Fibroblast of lung (primary cell): ENCODE results near the gene NCOA7. TPM values are rescaled to one million over a fixed set of nuclear protein-coding genes. Genes with fewer than 3 reads are reported as not detected.

Source experiments
- DNase-seq, 2 donors: peaks; one replicate each; pipeline versions ENCODE4 v3.0.0 to v3.0.0-alpha.2; 2010; ENCODE audit warnings: low read depth in 2 of 2
- H2AFZ ChIP-seq: 2 replicates; pipeline ENCODE4 v1.5.1; 2012; ENCODE audit warnings: low read length, control low read depth, inconsistent platforms
- H3K27ac ChIP-seq: 2 replicates; pipeline ENCODE4 v1.5.1; 2011; ENCODE audit warnings: low read length, control low read depth; ENCODE audit not compliant: insufficient read depth
- H3K27me3 ChIP-seq: 2 replicates; pipeline ENCODE4 v1.5.1; 2011; ENCODE audit warnings: mild to moderate bottlenecking, low read length; ENCODE audit not compliant: control insufficient read depth, insufficient read depth
- H3K36me3 ChIP-seq: 2 replicates; pipeline ENCODE4 v1.5.1; 2011; ENCODE audit warnings: low read length; ENCODE audit not compliant: control insufficient read depth, insufficient read depth
- H3K4me1 ChIP-seq: 2 replicates; pipeline ENCODE4 v1.5.1; 2011; ENCODE audit warnings: low read length; ENCODE audit not compliant: control insufficient read depth, insufficient read depth; ENCODE audit errors: extremely low read depth
- H3K4me2 ChIP-seq: 2 replicates; pipeline ENCODE4 v1.5.1; 2011; ENCODE audit warnings: low read length, control low read depth; ENCODE audit not compliant: insufficient read depth; ENCODE audit errors: extremely low read depth
- H3K4me3 ChIP-seq, 4 experiments: fragments of 200-600 bp in 1 of 4; sonication (generic) in 1 of 4; replicated peaks in 1 of 4; 2 replicates each; pipeline ENCODE4 v1.5.1; 2011 to 2016; ENCODE audit warnings: low read length in 4 of 4, low read depth in 3 of 4, mild to moderate bottlenecking in 3 of 4, control low read depth in 2 of 4, inconsistent platforms in 1 of 4, mixed read lengths in 1 of 4; ENCODE audit not compliant: insufficient read depth in 1 of 4; ENCODE audit errors: control extremely low read depth in 1 of 4
- H3K79me2 ChIP-seq: 2 replicates; pipeline ENCODE4 v1.5.1; 2012; ENCODE audit warnings: mild to moderate bottlenecking, low read length, inconsistent platforms; ENCODE audit not compliant: control insufficient read depth, insufficient read depth
- H3K9ac ChIP-seq: 2 replicates; pipeline ENCODE4 v1.5.1; 2011; ENCODE audit warnings: mild to moderate bottlenecking, low read length, control low read depth; ENCODE audit not compliant: insufficient read depth
- H3K9me3 ChIP-seq: 2 replicates; pipeline ENCODE4 v1.5.1; 2012; ENCODE audit warnings: low read depth, low read length; ENCODE audit not compliant: control insufficient read depth, insufficient read depth
- H4K20me1 ChIP-seq: 2 replicates; pipeline ENCODE4 v1.5.1; 2011; ENCODE audit warnings: low read length; ENCODE audit not compliant: control insufficient read depth, insufficient read depth; ENCODE audit errors: extremely low read depth
- CTCF ChIP-seq, 2 donors: IDR thresholded peaks in 1 of 2; conservative IDR thresholded peaks in 1 of 2; 1 replicate in 1 of 2; 2 replicates in 1 of 2; pipeline ENCODE4 v1.5.1; 2011 to 2012; ENCODE audit warnings: low read length in 2 of 2, control low read depth in 1 of 2, inconsistent platforms in 1 of 2, low read depth in 1 of 2, mild to moderate bottlenecking in 1 of 2
- EZH2 ChIP-seq: IDR thresholded peaks from 2 replicates; pipeline ENCODE4 v1.5.1; 2012; ENCODE audit warnings: low read length, control low read depth, mild to moderate bottlenecking; ENCODE audit errors: missing control alignments
- polyA plus RNA-seq, 2 donors: library from polyadenylated mRNA; depleted of rRNA in 1 of 2; stranded (reverse) in 1 of 2; unstranded in 1 of 2; fragments of >200 nt; gene quantifications; 2 replicates each; pipeline ENCODE4 v1.2.1, GENCODE V29; 2011 to 2012; ENCODE audit warnings: missing spikeins in 1 of 2
- total RNA-seq: library from RNA; depleted of rRNA; stranded (reverse); fragments of >200 nt; gene quantifications from 2 replicates; pipeline ENCODE4 v1.2.1, GENCODE V29; 2014

NCOA7 gene
- total and polyA plus RNA-seq, 2 donors (not counting 1 experiment from before 2014, with no cell fraction given), result 13.7 to 49.9 TPM

- H3K4me1 ChIP-seq, result peaks cover 3% of the 10 kb centered on the region
- H3K4me3 ChIP-seq, result no peak overlapping the region
- DNase-seq, result no peak
- H3K9me3 ChIP-seq, result no peaks in the 10 kb centered on the region
- no peak overlapping the region for H3K4me2 ChIP-seq
- H3K9ac ChIP-seq, result no peak overlapping the region
- H4K20me1 ChIP-seq, result no peaks in the 10 kb centered on the region
- no peaks in the 10 kb centered on the region for H3K27me3 ChIP-seq
- peak overlapping the region; percentile 51 for H3K27ac ChIP-seq
- H2AFZ ChIP-seq, result no peak overlapping the region
- no peaks in the 10 kb centered on the region for H3K79me2 ChIP-seq
- no peaks in the 10 kb centered on the region for H3K36me3 ChIP-seq
- no peak for TF ChIP-seq CTCF (conservative IDR thresholded peaks at IDR 0.05 in 1 of 2, IDR thresholded peaks at IDR 0.05 in 1 of 2; ENCODE audit: low read depth in 1 of 2, low read length in 2 of 2)
- no peak for TF ChIP-seq EZH2
Observed at GRCh38 chr6:125919618-125920017, 128.9 kb downstream of the NCOA7 start.

- Histone ChIP-seq H4K20me1 (no peaks in the 10 kb centered on the region), H2AFZ (no peak overlapping the region), H3K9me3 (no peaks in the 10 kb centered on the region), H3K27me3 (no peaks in the 10 kb centered on the region), H3K4me2 (no peak overlapping the region), H3K4me3 (no peak overlapping the region), H3K79me2 (no peaks in the 10 kb centered on the region), H3K9ac (no peak overlapping the region), H3K27ac (no peak overlapping the region), H3K4me1 (peaks cover 3% of the 10 kb centered on the region), H3K36me3 (no peaks in the 10 kb centered on the region)
- no peak for DNase-seq
- TF ChIP-seq CTCF (conservative IDR thresholded peaks at IDR 0.05 in 1 of 2, IDR thresholded peaks at IDR 0.05 in 1 of 2; ENCODE audit: low read depth in 1 of 2, low read length in 2 of 2), result no peak
Observed at GRCh38 chr6:125922322-125922860, 131.6 kb downstream of the NCOA7 start.

- DNase-seq, result no peak
Observed at GRCh38 chr6:125923366-125923877, 132.7 kb downstream of the NCOA7 start.

More at GRCh38 chr6:125923366-125923877, 132.7 kb downstream of the NCOA7 start:
- no peak overlapping the region for H2AFZ ChIP-seq
- no peak overlapping the region for H3K27ac ChIP-seq
- no peak overlapping the region for H3K4me3 ChIP-seq
- H3K27me3 ChIP-seq, result no peaks in the 10 kb centered on the region
- H3K9ac ChIP-seq, result no peak overlapping the region
- no peaks in the 10 kb centered on the region for H4K20me1 ChIP-seq
- peaks cover 3% of the 10 kb centered on the region for H3K4me1 ChIP-seq
- no peak overlapping the region for H3K4me2 ChIP-seq
- no peaks in the 10 kb centered on the region for H3K36me3 ChIP-seq
- no peaks in the 10 kb centered on the region for H3K79me2 ChIP-seq
- no peaks in the 10 kb centered on the region for H3K9me3 ChIP-seq
- TF ChIP-seq CTCF (conservative IDR thresholded peaks at IDR 0.05 in 1 of 2, IDR thresholded peaks at IDR 0.05 in 1 of 2; ENCODE audit: low read depth in 1 of 2, low read length in 2 of 2) (no peak), EZH2 (no peak)
